Activated T-cell treated with anti-CD3 and anti-CD28 coated beads, Interleukin-2, amount 50 U/mL, for 48 hours (primary cell): ENCODE data around the gene FAM111A.

Source experiments
- DNase-seq, 2 experiments: peaks; one replicate each; pipeline ENCODE4 v3.0.0-alpha.2; 2020

The FAM111A gene

DNA sequence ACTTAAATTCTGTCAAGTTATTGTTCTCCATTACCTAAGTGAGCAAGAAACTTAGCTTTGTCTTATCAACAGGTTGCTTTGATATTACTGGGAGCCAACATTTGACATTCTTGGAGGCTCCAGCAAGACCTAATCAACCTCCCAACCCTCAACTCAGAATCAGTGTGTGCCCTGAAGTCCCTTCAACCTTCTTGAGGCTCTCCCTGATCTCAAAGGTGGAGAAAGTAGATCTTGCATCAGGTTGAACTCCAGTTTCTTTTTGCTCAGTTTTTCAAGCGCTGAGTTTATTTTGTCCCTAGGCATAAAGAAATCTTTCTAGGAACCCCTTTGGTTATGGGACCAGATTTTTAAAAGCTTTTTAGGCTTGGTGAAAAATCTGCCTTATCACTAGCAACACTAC is 1.4 kb downstream of the FAM111A start:
- DNase-seq = no peak

DNA sequence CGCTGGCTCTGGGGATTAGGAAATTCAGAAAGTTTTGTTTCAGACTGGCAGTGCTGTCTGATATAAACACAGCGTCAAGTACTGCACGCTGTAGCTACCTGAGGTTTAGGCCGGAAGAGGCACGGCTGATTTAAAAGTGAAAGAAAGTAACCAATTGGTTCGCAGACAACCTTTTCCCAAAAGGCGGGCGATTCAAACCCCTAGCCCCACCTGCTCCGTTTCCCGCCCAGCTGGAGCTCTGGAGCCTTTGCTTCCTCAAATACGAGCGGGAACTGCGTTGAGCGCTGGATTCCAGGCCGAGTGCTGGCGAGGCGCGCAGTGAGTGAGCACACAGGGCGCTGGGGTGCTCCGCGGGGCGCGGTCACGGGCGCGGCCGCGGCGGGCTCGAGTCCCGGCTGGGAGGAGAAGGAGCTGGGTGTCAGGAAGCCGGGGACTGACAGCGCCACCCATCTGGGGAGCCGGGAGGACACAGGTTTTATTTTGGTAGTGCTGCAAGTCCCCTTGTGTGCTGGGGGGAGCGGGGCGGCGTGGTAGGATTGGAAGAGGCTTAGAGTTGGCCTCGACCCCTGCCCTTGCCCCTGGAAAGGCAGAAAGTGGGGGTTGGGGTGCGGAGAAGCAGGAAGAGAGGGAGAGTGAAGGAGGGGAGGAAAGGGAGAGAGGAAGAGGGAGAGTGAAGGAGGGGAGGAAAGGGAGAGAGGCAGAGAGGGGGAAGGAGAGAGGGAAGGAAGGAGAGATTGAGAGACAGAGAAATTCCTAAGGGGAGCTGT is 2.1 kb downstream of the FAM111A start:
- DNase-seq = peak; percentile 86 to 87

DNA sequence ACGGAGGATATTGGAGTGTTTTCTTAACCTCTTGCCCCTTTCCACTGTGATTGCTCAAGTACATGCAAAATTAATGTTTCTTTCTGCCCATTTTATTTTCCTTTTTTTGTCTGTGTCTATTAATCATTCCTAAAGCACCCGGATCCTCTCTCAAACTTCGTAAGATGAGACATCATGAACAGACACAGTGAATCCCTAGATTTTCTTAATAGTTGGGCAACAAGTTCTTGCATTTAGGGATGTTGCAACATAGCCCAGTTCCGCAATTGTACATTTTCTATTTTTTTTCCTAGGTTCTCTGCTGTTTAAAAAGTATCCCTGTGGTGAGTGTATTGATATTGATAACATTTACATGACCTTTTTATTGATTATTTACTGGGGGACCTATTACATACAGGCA is 2.9 kb downstream of the FAM111A start:
- no peak for DNase-seq

DNA sequence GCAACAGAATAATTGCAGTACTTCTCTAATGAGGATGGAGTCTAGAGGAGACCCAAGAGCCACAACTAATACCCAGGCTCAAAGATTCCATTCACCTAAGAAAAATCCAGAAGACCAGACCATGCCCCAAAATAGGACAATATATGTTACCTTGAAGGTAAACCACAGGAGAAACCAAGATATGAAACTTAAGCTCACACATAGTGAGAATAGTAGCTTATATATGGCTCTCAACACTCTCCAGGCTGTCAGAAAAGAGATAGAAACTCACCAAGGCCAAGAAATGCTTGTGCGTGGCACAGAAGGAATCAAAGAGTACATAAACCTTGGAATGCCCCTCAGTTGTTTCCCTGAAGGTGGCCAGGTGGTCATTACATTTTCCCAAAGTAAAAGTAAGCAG is 9.1 kb downstream of the FAM111A start:
- no peak for DNase-seq

DNA sequence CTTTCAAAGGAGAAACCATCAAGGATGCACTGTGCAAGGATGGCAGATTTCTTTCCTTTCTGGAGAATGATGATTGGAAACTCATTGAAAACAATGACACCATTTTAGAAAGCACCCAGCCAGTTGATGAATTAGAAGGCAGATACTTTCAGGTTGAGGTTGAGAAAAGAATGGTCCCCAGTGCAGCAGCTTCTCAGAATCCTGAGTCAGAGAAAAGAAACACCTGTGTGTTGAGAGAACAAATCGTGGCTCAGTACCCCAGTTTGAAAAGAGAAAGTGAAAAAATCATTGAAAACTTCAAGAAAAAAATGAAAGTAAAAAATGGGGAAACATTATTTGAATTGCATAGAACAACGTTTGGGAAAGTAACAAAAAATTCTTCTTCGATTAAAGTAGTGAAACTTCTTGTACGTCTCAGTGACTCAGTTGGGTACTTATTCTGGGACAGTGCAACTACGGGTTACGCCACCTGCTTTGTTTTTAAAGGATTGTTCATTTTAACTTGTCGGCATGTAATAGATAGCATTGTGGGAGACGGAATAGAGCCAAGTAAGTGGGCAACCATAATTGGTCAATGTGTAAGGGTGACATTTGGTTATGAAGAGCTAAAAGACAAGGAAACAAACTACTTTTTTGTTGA is 9.8 kb downstream of the FAM111A start:
- DNase-seq = no peak

DNA sequence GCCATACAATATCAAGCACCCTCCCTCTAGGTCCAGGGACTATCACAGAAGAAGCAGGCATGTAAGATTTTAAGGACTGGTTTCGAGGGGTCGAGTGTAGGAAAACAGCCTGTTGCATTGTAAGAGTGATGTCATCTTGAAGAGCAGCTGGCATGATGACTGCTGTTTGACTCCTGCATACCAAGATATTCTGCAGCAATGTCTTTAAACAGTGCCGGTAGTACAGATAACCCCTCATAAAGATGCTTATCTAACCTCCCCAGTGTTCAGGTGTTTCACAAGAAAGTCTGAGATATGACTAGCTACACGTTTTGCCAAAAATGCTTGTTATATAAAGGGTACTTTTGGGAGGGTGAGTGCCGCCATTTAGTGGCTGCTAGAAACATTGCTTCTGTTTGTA is 12.0 kb downstream of the FAM111A start:
- DNase-seq = no peak

DNA sequence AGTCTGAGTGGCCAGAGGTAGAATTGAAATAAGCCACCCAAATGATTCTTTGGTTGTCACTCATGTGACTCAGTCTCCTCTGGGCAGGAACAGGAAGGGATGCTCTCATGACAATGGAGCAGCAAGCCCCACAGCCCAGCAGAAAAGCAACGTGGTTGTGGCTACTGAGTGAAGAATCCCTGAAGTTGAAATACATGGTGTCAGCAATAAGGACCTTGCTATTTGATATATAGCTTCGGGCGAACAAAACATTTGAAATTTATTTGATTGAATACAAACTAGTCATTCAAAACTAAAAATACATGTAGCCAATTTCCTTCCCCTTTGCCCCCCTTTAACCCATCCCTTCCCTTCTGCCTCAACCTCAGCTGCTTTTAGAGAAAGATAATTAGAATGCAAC is 14.8 kb downstream of the FAM111A start:
- DNase-seq = no peak

DNA sequence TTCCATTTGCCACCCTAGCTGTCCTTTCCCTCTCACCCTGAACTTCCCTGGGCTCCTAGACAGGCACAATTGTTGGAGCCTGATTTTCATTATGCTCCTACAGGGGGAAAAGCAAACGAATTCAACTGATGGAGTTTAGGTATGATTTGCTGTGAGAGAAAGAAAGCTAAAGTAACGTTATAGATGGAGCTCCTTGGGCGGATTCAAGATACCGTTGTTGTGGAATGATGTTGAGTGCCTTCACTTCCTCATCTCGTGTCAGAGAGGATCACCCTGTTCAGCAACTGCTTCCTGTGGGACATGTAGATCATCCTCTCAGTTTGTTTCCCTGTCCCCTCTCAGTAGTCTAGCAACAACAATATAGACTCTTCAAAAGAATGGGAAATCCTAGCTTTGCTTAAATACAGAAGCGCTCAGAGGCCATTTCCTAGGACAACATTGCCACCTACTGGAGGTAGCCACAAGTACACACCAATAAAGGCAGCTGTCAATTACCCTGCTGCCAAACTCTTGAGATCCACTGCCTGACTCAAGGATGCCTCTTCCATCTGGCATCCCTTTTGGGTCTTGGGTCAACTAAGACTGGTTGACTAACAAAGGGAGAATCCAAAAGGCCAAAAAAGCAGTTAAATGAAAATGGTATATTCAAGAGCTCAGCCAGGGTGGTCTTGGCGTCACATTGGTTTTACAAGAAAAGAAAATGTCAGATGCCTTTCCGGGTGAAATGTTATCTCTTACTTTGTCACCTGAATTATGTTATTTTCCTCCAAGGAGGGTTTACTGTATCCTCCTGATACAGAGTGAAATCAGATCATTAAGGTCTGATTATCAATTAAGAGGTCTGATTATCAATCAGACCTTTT is 15.8 kb downstream of the FAM111A start:
- peak; percentile 63 to 65 for DNase-seq

DNA sequence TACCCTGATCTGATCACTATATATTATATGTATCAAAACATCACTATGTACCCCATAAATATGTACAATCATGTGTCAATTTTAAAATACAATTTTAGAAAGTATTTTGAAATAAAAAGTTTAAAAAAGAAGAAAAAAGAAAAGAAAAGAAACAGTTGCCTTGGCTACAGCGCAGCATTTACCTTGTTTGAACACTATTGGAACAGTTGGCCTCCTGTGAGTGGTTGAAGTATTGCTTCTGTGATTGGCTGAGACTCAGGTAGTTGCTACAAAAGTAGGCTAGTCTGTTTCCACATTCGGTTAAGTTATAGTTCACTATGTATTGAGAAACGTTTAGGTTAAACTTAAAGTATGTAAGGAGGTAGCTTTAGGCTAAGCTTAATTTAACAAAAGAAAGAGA is 21.4 kb downstream of the FAM111A start:
- DNase-seq = no peak

DNA sequence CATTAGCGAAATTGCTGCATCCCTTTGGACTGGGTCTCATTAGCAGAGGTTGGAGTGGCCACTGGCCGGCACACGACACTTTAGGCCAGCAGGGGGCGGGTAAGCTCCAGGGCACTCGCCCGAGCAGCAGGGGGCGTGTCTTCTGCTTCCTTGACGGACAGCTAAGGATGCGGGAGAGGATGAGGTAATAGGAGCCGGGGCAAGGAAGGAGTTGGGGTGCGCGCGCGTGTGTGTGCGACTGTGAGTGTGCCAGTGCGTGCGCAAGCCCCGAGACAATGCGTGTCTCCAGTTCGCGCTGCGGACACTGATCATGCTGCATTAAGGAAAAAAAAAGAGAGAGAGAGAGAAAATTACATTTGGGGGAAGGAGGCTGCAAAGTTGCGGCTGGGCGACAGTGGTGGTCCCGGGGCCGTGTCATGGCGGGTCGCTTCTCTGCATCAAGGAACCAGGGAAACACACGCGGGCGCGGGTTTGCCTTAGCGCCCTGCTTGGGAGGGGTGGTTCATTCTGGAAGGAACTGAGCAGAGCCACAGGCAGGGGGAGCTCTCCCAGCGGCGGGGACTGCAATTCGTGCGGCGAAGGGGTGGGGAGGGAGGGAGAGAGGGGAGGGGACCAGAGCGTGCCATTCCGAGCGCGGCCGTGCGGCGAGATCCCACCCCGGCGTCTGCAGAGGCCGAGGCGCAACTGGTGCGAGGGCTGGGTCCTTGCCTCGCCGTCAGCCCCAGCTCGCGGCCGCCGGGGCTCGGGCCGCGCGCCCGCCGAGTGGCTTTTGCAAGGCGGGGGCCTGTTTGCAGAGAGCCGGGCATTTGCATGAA is 29.1 kb downstream of the FAM111A start, which contains the start of gene DTX4:
Gene DTX4, plus strand, starts transcription at position 625 of the 815 bp plus-strand sequence. CDS start 464 bp downstream, outside the sequence.
- DNase-seq = peak; percentile 93 to 94

DNA sequence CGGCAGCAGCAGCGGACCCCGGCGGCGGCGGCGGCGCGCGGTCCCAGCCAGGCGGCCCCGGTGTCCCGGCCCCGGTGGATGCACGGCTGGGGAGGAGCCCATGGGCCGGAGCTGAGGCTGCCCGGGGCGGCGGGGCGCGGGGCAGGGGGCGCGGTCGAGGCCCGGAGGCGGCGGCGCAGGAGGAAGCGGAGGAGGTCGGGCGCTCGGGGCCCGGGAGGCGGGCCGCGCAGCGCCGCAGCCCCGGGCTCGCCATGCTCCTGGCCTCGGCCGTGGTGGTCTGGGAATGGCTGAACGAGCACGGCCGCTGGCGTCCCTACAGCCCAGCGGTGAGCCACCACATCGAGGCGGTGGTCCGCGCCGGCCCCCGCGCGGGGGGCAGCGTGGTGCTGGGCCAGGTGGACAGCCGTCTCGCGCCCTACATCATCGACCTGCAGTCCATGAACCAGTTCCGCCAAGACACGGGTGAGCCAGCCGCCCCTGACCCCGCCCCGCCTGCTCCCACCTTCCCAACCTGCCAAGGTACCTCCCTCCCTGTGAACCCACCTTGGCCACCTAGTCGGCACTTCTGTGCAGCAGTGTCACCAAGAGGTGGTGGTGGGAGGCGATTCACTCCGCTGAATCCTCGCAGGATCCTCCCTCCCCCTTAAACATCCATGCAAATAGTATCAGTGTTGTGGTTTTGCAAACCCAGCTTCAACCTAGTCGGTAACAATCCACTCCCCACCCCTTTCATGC is 29.9 kb downstream of the FAM111A start:
- DNase-seq = peak in 1 of 2 experiments; percentile 32

DNA sequence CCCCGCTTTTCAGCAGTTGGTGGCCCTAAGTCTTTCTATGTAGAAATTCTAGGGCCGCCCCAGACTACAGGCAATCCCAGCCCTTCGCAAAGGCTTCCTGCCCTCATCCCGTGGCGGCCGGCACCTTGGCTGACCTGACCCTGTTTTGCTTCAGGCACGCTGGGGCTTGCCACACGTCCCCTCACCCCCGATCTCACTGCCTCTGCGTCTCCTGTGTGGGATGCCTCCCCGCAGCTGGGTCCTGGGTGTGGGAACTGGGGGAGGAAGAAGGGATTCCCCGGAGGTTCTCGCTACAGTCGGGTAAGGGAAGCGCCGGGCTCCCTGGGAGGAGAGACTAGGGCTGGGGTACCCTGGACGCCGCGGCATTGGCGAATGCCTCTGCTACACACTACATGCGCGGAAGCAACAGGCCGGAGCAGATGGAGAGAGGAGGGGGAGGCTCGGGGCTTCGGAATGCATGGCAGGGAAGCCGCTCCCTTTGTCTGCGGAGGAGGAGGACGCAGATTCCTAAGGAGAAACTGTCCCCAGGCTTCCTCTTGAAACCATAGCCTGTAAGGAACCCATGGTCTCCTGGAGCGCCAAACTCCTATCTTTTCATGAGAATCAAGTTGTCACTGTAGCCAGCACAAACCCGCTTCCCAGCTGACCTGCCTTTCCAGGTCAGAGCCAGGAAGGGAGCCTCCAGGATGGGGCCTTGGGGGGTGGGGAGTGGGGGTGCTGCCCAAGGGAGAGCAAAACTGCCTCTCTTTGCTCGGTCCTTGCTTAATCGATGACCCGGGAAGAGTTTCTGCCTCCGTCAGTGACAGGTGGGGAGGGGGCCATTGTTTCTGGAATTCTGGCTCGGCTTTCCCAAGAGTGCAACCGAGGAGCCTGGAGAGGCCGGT is 30.7 kb downstream of the FAM111A start:
- DNase-seq = peak; percentile 41 to 42

DNA sequence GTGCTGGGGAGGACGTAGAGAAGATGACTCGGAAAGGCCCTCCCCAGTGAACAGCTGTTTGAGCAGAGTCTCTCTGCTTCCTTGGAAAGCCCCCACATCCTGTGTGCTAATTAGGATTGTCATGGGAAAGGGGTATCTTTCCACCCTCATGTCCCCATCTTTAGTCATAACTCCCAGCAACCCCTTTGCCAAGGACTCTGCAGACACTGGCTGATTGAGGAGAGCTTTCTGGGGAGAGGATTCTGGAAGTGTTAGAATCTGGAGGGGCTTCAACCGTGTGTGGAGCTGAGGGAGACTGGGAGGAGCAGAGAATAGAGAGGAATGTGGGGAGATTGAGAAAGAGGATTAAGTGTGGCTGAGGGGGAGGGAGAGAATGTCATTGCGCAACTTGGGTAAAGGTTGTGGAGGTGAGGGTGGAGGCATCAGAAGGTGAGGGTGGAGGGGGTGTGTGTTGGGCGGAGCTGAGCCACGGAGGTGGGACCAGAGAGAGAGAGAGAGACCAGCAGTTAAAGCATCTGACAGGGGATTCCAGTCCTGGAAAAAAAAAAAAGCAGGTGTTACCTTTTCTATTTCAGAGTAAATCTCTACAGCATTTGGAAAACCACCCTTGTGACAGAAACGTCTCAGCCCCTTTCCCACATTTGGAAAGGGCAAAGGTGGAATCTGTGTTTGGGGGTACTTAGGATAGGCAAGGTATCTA is 31.5 kb downstream of the FAM111A start:
- DNase-seq = no peak

DNA sequence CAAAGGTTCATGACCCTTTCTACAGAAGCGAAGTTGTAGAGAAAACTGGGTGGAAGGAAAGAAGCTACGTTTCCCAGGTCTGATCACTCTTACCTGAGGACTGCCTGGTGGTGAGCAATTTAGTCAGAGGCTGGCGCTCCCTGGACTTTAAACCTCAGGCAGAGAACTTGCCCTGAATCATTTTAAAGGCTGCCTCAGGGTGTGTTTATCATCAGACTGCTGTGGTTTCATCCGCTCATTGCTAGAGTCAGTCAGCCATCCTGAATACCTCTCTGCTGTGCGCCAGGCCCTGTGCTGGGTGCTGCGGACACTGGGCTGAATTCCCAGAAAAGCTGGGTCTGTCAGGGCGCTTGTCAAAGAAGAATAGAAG is 32.0 kb downstream of the FAM111A start:
- DNase-seq = peak in 1 of 2 experiments; percentile 36

DNA sequence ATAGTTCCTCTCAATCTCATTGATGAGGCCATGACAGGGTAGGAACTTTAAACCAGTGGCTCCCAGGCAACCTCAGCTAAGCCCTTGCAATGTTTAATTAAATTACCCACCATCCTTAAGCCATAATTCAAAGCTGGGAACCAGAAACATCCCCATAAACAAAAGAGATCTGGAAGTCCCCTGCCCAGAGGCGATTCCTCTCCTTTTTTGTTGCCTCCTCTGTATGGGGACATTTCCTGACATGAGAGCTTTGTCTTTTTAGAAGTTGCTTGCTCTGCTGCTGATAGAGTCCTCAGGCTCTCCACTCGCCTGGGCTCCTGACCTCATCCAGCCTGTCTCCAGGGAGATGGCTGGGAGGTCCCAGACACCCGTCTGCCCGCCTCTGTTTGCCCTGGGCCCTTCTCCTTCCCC is 32.4 kb downstream of the FAM111A start:
- DNase-seq = no peak

DNA sequence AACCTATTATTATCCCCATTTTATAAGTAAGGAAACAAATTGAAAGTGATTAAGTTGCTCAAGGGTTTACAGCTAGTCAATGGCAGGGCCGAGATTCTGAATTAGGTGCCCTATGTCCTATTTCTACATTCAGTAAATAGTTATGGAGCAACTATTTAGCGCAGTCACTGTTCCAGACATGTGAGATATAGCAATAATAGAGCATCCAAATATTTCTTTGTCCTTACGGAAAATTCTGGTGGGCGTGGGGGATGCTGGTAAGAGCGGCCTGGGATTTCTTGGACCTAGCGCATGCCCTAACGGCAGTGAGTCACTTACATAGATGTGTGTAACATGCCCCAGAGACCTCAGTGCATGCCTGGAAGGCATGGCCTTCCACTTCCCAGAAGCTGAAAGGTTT is 33.7 kb downstream of the FAM111A start:
- no peak for DNase-seq

DNA sequence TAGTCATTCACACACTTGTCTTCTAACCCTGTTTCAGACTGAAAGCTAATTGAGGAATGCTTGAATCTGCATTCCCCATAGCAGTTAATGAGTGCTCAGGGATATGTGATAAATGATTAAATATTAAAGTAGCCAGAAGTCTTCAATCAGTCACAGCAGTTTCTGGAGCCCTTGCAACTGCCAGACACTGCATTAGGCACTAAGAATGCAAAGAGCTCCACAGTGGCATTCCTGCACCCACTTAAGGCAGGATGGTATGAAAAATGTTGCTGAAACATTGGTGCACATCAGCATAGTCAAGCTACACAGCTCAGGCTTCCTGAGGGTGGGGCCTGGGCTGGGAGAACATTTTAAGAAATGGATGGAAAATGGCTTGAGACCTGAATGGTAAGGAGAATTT is 35.7 kb downstream of the FAM111A start:
- DNase-seq = no peak

DNA sequence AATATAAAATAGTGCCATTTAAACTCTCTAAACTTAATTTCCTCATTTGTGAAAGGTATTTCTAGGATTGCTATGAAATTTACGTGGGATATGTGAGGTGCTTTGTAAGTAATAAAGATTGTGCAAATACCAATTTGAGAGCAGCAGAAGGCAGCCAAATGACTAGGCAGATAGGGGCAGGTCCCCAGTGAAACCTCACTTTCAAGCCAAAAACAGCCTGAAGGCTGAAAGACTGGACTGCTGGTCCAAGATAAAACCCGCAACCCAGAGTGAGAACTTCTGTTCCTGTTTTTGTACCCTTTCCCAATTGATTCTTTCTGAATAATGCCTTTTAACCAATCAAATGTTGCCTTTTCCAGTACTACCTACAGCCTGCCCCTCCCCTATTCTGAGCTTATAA is 36.5 kb downstream of the FAM111A start:
- DNase-seq = no peak

DNA sequence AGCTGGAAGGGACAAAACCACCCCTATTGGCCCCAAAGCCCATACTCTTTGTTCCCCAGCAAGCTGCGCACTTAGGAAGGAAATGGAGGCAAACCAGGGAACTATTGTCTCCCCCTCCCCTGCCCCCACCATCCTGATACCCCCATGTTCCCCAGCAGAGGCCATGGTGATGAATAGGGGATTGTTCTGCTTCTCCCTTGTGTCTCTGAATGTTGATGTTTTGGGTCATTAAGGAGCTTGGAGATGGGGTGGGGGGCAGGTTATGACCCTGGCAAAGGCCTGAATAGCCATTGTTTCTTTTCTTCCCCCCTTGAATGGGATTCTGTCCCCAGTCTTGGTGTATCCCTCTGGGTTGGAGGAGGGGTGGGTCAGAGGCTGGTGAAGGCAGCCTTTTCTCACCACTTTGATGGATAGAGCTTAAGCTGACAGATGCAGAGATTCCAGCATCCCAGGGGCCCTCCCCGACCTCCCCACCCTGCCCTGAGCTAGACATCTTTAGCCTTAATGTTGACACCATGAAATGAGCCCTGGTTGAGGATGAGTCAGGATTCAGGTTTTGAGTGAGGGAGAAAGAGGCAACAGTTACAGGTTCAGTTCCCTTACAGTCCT is 37.6 kb downstream of the FAM111A start:
- DNase-seq = no peak

DNA sequence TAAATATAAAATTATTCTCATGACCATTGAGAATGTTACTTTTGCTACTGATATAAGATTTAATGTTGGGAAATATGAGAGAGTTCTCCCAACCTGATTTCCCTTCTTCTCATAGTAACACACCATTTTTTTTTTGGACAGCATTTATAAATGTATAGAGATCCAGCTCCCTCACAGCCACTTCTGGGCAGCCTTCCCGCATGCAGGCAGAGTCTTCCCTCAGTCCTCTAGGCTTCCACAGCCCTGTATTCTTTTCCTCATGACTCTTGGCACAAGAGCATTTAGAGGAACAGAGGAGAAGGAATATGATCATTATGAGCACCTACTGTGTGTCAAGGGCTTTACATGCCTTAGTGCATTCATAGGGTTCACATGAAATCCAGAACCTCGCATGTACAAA is 38.3 kb downstream of the FAM111A start:
- no peak for DNase-seq
